HG03196 (cell line): ENCODE data around the gene IL18R1.
"Not testable (repeated sequence)": the region's sequence is repeated elsewhere in the genome, so short reads cannot be mapped to it uniquely, and the experiment has no call there.

Experiments used
- ATAC-seq: cut with Tn5 transposase; IDR thresholded peaks from one replicate; pipeline ENCODE4 v1.9.1; 2021; ENCODE audit not compliant: unreplicated experiment

The IL18R1 gene

DNA sequence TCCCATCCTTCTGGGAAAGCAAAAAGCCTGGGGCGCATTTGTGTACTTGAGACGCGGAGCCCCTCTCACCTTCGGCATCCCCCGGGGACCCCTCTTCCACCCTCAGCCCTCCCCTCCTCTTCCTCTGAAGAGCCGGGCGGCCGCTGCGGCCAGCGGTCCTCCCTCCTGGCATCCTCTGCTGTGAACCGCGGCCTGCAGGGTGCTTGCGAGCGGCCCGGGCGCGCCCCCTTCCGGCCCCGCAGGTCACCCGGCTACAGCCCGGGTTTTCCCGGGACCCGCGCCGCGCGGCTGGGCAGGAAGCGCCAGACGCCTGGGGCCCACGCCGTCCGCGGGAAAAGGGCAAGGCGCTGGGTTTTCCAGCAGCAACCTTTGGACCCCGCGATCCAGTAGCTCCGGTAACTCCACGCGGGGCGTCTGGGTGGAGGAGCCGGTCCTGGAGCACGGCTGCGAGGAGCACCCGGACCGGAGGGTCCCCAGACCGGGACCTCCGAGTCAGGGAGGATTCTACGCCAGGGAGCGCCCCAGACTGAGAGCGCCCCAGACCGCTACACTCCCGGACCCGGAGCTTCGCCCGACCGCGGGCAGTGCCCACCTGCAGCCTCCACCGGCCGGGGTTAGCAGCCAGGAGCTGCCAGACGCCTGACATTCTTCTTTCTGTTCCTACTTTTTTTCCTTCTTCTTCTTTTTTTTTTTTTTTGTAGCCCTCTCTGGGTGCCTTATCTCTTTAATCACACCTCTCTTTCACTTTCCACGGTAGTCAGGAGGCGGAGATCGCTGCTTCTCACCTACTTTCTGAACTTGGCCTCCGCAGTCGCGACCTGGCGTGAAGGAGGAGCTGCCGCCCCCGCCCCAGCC, at the start of gene IL18R1:
Gene IL18R1, plus strand, starts transcription at position 271 of the 855 bp plus-strand sequence. CDS start 6,865 bp downstream, outside the sequence.
- peak; percentile 94 for ATAC-seq

DNA sequence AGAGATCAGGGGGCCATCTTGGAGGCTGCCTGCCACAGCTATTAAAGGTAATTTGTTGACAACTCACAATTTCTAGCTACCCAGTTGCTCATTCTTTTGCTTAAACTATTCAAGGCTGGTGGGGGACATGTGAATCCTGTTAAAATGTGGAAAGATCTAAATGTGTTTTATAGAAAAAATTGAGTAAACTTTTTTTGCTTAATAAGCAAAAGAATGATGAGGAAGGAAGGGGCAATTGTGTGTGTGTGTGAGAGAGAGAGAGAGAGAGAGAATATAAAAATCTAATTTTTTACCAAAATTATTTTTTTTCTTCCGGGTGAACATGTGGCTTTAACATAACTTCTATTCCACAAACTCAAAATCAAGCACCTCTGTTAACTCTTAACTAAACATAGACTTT, 49.5 kb upstream of the IL18R1 start:
- ATAC-seq = no peak

- ATAC-seq = no peak
These were observed 44.5 kb upstream of the IL18R1 start, which contains the start of gene IL1RL1 for GRCh38 chr2:102310964-102311640. IL1RL1 (plus strand) TSS chr2:102311563; CDS start chr2:102338265, 26,702 bp downstream.

DNA sequence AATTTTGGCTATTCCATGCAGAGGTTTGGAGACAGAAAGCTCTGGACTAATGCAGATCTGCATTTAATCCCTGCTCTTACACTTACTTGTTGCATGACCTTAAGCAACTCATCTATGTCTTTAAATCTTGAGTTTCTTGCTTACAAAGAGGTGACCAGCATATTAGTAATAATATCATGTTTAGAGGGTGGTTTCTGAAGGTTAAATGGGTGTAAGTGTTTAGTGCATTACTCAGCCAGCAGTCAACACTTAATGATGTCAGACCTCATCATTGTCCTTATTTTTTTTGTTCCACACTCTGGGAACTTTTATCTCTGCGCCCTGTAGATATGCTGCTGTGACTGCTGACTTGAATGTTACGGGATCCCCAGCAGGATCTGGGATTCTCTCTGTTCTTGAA, 42.6 kb upstream of the IL18R1 start:
- no peak for ATAC-seq

DNA sequence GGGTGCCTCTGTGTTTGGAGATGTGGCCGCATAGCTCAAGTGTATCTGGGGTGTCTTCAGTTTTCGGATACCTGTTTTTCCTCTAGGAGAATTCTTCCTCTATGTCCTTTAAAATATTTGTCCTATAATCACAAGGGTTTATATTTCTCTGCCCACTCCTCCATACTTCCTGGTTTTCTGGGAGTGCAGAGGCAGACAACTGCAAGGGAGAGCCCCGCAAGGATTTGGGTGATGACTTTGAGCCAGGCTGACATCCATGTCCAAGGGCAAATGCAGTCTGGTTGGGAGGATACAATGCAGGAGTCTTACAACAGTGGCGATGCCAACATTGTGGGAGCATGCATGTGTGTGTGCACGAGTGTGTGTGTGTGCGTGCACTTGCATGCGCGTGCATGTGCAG, 42.1 kb upstream of the IL18R1 start:
- ATAC-seq = no peak

- no peak for ATAC-seq
These were observed 41.6 kb upstream of the IL18R1 start for GRCh38 chr2:102313950-102314349.

DNA sequence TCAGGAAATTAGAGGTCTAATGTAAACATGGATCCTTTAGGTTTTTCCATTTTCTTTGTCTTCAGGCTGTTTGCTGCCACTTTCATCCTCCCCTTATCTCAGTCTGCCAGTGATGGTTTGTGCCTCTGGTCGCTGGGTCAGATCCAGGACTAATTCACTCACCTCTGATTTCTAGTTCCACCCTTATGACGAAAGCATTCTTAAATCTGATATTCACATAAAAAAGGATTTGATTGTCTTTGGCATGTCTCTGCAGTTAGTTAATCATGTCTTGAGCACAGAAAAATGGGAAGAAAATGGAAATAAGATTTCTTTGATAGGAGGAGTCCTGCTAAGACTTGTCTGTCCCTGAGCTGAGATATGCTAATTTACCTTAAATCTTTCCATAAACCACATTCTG, 39.7 kb upstream of the IL18R1 start:
- no peak for ATAC-seq

- no peak for ATAC-seq
These were observed 37.9 kb upstream of the IL18R1 start for GRCh38 chr2:102317715-102318114.

DNA sequence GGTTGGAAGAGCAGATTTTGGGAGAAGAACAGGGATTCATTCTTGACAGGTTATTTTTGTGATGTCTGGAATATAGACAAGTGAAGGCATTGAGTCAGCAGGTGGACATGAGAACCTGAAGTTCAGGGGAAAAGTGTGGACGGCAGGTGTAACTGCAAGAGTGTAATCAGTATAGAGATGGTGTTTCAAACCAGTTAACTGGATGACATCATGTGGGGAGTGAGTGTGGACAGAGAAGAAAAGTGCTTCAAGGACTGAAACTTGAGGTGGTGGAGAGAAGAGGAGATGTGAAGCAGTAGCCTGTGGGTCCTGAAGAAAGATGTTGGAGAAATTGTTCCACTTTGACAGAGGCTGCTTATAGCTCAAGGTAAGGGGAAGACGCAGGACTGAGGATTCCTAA, 37.2 kb upstream of the IL18R1 start:
- ATAC-seq = no peak

GRCh38 chr2:102321941-102322719, 33.5 kb upstream of the IL18R1 start:
- no peak for ATAC-seq

- ATAC-seq = not testable (repeated sequence)
These were observed 30.7 kb upstream of the IL18R1 start for GRCh38 chr2:102324914-102325313.

GRCh38 chr2:102331311-102331980, 24.1 kb upstream of the IL18R1 start:
- no peak for ATAC-seq

DNA sequence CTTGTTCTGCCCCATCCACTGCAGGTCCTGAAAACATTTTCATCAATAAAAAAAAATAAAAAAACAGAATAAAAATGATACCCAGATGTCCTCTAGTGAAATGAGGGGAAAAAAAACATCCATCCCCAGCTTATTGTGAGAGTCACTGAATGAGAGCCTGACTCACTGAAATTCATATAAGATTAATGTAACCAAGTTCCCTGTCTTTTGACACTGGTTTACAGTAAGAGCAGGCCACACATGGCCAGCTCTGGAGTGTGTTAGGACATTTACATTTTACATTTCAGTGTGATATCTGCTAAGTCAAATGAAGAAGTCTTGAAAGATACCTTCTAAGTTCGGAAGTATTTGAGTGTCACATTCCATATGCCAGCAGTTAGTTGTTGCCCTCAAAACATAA, 21.1 kb upstream of the IL18R1 start:
- no peak for ATAC-seq

GRCh38 chr2:102335871-102336366, 19.7 kb upstream of the IL18R1 start:
- ATAC-seq = no peak

DNA sequence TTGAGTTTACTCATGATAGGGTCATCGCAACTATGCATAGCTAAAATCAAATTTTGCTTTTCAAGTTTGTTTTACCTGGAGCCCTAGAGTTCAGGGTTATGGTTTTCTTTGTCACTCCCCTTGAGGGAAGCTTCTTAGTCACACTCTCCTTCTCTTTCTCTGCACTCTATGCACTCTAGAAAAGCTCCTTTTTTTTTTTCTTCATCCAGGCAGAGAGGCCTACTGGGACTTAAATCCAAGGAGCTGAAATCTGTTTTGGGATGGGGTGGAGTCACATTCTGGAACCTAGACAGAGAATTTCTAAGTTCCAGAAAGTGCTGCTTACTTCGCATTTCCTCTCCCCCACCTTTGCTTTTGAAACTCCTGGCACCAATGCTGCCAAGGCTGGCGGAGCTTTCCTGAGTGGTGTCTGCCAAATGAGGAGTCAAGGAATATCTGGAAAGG, 19.1 kb upstream of the IL18R1 start:
- no peak for ATAC-seq

- ATAC-seq = no peak
These were observed 18.6 kb upstream of the IL18R1 start for GRCh38 chr2:102337012-102337411.

DNA sequence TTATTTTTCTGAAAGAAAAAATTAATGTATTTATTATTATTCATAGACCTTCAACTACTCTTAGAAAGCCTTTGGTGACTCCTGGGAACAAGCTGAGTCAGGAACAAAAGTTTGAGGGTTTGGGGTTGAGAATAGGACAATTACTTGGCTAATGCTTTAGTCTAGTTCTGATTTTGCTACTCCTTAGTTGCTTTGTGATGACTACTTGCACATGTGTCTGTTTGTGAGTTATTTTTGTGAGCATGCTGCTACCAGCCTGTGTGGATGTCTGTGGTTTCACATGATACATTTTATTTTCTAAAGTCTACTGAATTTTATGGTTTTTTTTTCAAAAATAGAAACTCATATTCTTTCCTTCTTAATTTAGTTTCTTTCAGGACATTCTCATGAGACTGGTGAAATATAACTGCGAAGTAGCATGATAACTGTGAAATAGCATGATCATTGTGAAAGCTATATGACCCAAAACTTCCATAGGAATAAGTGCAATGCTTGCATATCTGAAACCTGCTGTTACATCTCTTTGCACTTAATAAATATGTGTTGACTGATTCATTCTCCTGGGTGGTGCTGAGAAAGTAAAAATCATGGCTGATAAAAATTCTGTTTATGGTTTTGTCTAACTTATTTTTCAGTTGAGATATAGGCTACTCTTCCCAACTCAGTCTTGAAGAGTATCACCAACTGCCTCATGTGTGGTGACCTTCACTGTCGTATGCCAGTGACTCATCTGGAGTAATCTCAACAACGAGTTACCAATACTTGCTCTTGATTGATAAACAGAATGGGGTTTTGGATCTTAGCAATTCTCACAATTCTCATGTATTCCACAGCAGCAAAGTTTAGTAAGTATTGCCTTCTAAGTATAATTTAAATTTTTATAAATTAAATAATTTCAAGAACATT, 17.9 kb upstream of the IL18R1 start:
- ATAC-seq = no peak

DNA sequence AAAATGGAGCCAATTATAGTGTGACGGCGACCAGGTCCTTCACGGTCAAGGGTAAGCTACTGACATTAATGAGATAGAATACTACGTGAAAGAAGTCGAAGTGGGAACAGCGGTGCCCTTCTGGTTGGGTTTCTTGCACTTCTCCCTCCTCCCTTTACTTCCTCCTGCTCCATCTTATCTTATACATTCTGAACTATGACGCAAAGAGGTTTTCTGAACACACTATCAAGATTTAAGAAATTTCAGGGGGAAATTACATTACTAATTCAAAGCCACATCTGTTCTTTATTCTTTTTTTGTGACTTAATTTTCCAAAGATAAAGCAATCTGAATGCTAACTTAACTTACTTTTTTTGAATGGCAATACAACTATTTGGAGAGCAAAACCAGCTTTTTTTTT, 14.8 kb upstream of the IL18R1 start:
- no peak for ATAC-seq

DNA sequence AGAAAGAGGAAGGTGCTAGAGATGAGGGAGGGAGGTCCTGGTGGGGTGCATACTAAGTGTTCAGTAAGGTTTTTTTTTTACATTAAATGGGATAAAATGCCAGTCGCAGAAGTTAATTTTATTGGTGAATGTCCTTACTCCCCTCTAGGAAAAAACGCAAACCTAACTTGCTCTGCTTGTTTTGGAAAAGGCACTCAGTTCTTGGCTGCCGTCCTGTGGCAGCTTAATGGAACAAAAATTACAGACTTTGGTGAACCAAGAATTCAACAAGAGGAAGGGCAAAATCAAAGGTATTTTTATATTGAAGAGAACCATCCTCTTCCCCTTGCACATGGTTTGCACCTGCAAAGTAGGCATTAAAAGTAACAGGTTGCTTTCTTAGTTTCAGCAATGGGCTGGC, 12.7 kb upstream of the IL18R1 start:
- no peak for ATAC-seq

GRCh38 chr2:102344397-102344796, 11.2 kb upstream of the IL18R1 start:
- no peak for ATAC-seq
